NCI-H1436 treated with DMSO at 0.1 percent for 48 hours (cell line): ENCODE data around the gene UMOD.
"Not testable (repeated sequence)": the region's sequence is repeated elsewhere in the genome, so short reads cannot be mapped to it uniquely, and the experiment has no call there.

Experiments
- DNase-seq: peaks from one replicate; lab custom pipeline; 2025; lab: John Stamatoyannopoulos, UW

The UMOD gene

GRCh38 chr16:20321051-20321450 lies 31.5 kb downstream of the UMOD start:
- not testable (repeated sequence) for DNase-seq

- no peak for DNase-seq
Observed at GRCh38 chr16:20320592-20320991, 31.9 kb downstream of the UMOD start.

GRCh38 chr16:20320178-20320577 lies 32.3 kb downstream of the UMOD start:
- DNase-seq, result no peak

- no peak for DNase-seq
Observed at GRCh38 chr16:20319406-20319805, 33.1 kb downstream of the UMOD start.

GRCh38 chr16:20318437-20318836 lies 34.1 kb downstream of the UMOD start:
- no peak for DNase-seq

GRCh38 chr16:20318006-20318405 lies 34.5 kb downstream of the UMOD start:
- no peak for DNase-seq

GRCh38 chr16:20317117-20317516 lies 35.4 kb downstream of the UMOD start:
- DNase-seq, result no peak

- DNase-seq, result no peak
Observed at GRCh38 chr16:20316715-20317114, 35.8 kb downstream of the UMOD start.

- no peak for DNase-seq
Observed at GRCh38 chr16:20315764-20316163, 36.8 kb downstream of the UMOD start.

- no peak for DNase-seq
Observed at GRCh38 chr16:20314575-20314974, 37.9 kb downstream of the UMOD start.

GRCh38 chr16:20313741-20314140 lies 38.8 kb downstream of the UMOD start:
- DNase-seq, result no peak

- not testable (repeated sequence) for DNase-seq
Observed at GRCh38 chr16:20312536-20313095, 39.9 kb downstream of the UMOD start.

- DNase-seq, result no peak
Observed at GRCh38 chr16:20311548-20311947, 41.0 kb downstream of the UMOD start.

- DNase-seq, result no peak
Observed at GRCh38 chr16:20310421-20311395, 41.8 kb downstream of the UMOD start.

- no peak for DNase-seq
Observed at GRCh38 chr16:20309786-20310185, 42.7 kb downstream of the UMOD start.

GRCh38 chr16:20308801-20309590 lies 43.5 kb downstream of the UMOD start:
- DNase-seq, result no peak

GRCh38 chr16:20308266-20308665 lies 44.2 kb downstream of the UMOD start:
- no peak for DNase-seq

GRCh38 chr16:20307791-20308190 lies 44.7 kb downstream of the UMOD start:
- no peak for DNase-seq

- DNase-seq, result no peak
Observed at GRCh38 chr16:20307240-20307671, 45.3 kb downstream of the UMOD start.

- DNase-seq, result no peak
Observed at GRCh38 chr16:20306401-20306800, 46.1 kb downstream of the UMOD start.

GRCh38 chr16:20303012-20303411 lies 49.5 kb downstream of the UMOD start:
- DNase-seq, result no peak

GRCh38 chr16:20302389-20302788 lies 50.1 kb downstream of the UMOD start:
- DNase-seq, result no peak

- DNase-seq, result no peak
Observed at GRCh38 chr16:20301840-20302239, 50.7 kb downstream of the UMOD start.
